SK-N-SH treated with all-trans-retinoic acid at 6 μM for 48 hours (cell line): ENCODE data around the gene AGO1.

Source experiments
- ARNTL ChIP-seq: fragments of 450-650 bp; formaldehyde crosslinking; IDR thresholded peaks from 2 replicates; pipeline ENCODE4 v1.5.0; 2020; ENCODE audit warnings: low read depth, mild to moderate bottlenecking, moderate library complexity, borderline replicate concordance
- ISL1 ChIP-seq: fragments of 250-450 bp; sonication (Bioruptor Pico); IDR thresholded peaks from 2 replicates; pipeline ENCODE4 v2.1.2; 2022; ENCODE audit warnings: mild to moderate bottlenecking, moderate library complexity
- OSR1 ChIP-seq: fragments of 250-450 bp; sonication (Bioruptor Pico); IDR thresholded peaks from 2 replicates; pipeline ENCODE4 v1.8.0; 2022; ENCODE audit warnings: moderate library complexity, mild to moderate bottlenecking, inconsistent platforms
- PPARA ChIP-seq: fragments of 250-450 bp; sonication (Bioruptor Pico); IDR thresholded peaks from 2 replicates; pipeline ENCODE4 v1.5.0; 2020; ENCODE audit warnings: mild to moderate bottlenecking, borderline replicate concordance
- RARB ChIP-seq: fragments of 250-450 bp; sonication (Bioruptor Pico); IDR thresholded peaks from 2 replicates; pipeline ENCODE4 v1.8.0; 2021; ENCODE audit warnings: mild to moderate bottlenecking, moderate library complexity
- ZC3H10 ChIP-seq: fragments of 250-450 bp; sonication (Bioruptor Pico); IDR thresholded peaks from 2 replicates; pipeline ENCODE4 v1.5.1; 2021; ENCODE audit warnings: mild to moderate bottlenecking, moderate library complexity
- ZFP3 ChIP-seq: fragments of 250-450 bp; sonication (Bioruptor Pico); IDR thresholded peaks from 2 replicates; pipeline ENCODE4 v1.5.0; 2020; ENCODE audit warnings: mild to moderate bottlenecking, moderate library complexity
- TF ChIP-seq, protein P1 (sequence below): fragments of 250-450 bp; sonication (Bioruptor Pico); IDR thresholded peaks from 2 replicates; pipeline ENCODE4 v1.5.0; 2020; ENCODE audit warnings: mild to moderate bottlenecking, moderate library complexity

DNA sequence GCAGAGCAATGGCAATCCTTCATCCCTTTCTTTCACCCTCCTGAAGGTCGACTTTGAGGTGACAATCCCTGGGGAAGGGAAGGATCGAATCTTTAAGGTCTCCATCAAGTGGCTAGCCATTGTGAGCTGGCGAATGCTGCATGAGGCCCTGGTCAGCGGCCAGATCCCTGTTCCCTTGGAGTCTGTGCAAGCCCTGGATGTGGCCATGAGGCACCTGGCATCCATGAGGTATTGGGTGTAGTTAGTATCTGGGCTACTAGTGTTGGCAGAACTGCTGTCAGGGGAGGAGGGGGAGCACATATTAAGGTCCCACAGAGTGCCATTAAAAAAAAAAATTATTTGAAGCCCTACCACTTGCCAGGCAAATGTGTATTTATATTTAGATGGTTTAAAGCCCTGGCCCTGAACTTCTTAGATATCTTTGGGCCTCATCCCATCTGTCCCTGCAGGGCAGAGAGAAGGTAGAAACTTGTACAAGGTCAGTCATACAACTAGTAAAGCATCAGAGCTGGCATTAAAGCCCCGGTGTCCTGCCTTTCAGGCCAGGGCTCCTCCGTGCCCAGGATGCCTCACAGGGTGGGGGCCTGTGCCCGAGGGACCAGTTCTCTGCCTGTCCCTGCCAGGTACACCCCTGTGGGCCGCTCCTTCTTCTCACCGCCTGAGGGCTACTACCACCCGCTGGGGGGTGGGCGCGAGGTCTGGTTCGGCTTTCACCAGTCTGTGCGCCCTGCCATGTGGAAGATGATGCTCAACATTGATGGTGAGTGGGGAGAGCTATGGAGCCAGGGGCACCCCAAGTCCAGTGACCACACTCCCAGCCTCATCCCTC lies 10.3 kb downstream of the AGO1 start:
- no peak for TF ChIP-seq PPARA (CRISPR knock-in tag)
- TF ChIP-seq RARB (CRISPR knock-in tag): no peak
- no peak for TF ChIP-seq ARNTL
- no peak for TF ChIP-seq ISL1 (CRISPR knock-in tag)
- no peak for TF ChIP-seq ZFP3
- TF ChIP-seq, protein P1, sequence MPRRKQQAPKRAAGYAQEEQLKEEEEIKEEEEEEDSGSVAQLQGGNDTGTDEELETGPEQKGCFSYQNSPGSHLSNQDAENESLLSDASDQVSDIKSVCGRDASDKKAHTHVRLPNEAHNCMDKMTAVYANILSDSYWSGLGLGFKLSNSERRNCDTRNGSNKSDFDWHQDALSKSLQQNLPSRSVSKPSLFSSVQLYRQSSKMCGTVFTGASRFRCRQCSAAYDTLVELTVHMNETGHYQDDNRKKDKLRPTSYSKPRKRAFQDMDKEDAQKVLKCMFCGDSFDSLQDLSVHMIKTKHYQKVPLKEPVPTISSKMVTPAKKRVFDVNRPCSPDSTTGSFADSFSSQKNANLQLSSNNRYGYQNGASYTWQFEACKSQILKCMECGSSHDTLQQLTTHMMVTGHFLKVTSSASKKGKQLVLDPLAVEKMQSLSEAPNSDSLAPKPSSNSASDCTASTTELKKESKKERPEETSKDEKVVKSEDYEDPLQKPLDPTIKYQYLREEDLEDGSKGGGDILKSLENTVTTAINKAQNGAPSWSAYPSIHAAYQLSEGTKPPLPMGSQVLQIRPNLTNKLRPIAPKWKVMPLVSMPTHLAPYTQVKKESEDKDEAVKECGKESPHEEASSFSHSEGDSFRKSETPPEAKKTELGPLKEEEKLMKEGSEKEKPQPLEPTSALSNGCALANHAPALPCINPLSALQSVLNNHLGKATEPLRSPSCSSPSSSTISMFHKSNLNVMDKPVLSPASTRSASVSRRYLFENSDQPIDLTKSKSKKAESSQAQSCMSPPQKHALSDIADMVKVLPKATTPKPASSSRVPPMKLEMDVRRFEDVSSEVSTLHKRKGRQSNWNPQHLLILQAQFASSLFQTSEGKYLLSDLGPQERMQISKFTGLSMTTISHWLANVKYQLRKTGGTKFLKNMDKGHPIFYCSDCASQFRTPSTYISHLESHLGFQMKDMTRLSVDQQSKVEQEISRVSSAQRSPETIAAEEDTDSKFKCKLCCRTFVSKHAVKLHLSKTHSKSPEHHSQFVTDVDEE (CRISPR knock-in tag): no peak
- TF ChIP-seq ZC3H10 (CRISPR knock-in tag): no peak
- TF ChIP-seq OSR1 (CRISPR knock-in tag): no peak
